ENCODE data around the gene UBAC2. TPM values are rescaled to one million over a fixed set of nuclear protein-coding genes. Genes with fewer than 3 reads are reported as not detected.

Gene UBAC2
- total and polyA plus RNA-seq, 11 donors, result 32.6 to 66.9 (median 48.5) TPM

- Histone ChIP-seq H3K36me3 (no peaks in the 10 kb centered on the region), H3K4me1 (peaks cover 0 to 43% (median 0%) of the 10 kb centered on the region in 12 donors), H3K9me3 (no peaks in the 10 kb centered on the region), H3K4me3 (no peak overlapping the region), H3K27ac (no peak overlapping the region), H3K27me3 (peaks cover 0 to 35% (median 3%) of the 10 kb centered on the region in 9 donors)
- intact Hi-C loops (cut with DNase I), result no loop called here
- 85 to 90% (median 87%) methylated on average over 8 of the region's 8 CpGs for WGBS, 4 donors
- ATAC-seq (no peak), DNase-seq (no peak)
- no peak for TF ChIP-seq POLR2A (IDR thresholded peaks at IDR 0.05)
- TF ChIP-seq CTCF (IDR thresholded peaks at IDR 0.05), result no peak
Measured at GRCh38 chr13:99419591-99420243, 219.1 kb downstream of the UBAC2 start.

- H3K27ac ChIP-seq, result no peak overlapping the region
- DNase-seq (no peak), ATAC-seq (no peak)
- intact Hi-C loops (cut with DNase I), result no loop called here
- H3K4me1 ChIP-seq, result peaks cover 0 to 47% (median 0%) of the 10 kb centered on the region in 12 donors
- WGBS, 4 donors, result 84 to 89% (median 86%) methylated on average over 10 of the region's 10 CpGs
- H3K36me3 ChIP-seq, result no peaks in the 10 kb centered on the region
- H3K27me3 ChIP-seq, result peaks cover 0 to 39% (median 3%) of the 10 kb centered on the region in 9 donors
- H3K4me3 ChIP-seq, result no peak overlapping the region
- no peak for TF ChIP-seq CTCF (IDR thresholded peaks at IDR 0.05)
- no peak for TF ChIP-seq POLR2A (IDR thresholded peaks at IDR 0.05)
- no peaks in the 10 kb centered on the region for H3K9me3 ChIP-seq
Measured at GRCh38 chr13:99421271-99421670, 220.6 kb downstream of the UBAC2 start.

- H3K4me1 ChIP-seq, result peaks cover 0 to 49% (median 0%) of the 10 kb centered on the region in 12 donors
- H3K9me3 ChIP-seq, result no peaks in the 10 kb centered on the region
- H3K27me3 ChIP-seq, result peaks cover 0 to 41% (median 0%) of the 10 kb centered on the region in 9 donors
- no peak overlapping the region for H3K27ac ChIP-seq
- no peak for TF ChIP-seq POLR2A (IDR thresholded peaks at IDR 0.05)
- no peak for TF ChIP-seq CTCF (IDR thresholded peaks at IDR 0.05)
- intact Hi-C loops (cut with DNase I), result no loop called here
- no peak overlapping the region for H3K4me3 ChIP-seq
- WGBS, 4 donors, result 75 to 78% (median 76%) methylated on average over 9 of the region's 9 CpGs
- ATAC-seq (no peak), DNase-seq (no peak)
- H3K36me3 ChIP-seq, result no peaks in the 10 kb centered on the region
Measured at GRCh38 chr13:99421758-99422585, 221.3 kb downstream of the UBAC2 start.

DNA sequence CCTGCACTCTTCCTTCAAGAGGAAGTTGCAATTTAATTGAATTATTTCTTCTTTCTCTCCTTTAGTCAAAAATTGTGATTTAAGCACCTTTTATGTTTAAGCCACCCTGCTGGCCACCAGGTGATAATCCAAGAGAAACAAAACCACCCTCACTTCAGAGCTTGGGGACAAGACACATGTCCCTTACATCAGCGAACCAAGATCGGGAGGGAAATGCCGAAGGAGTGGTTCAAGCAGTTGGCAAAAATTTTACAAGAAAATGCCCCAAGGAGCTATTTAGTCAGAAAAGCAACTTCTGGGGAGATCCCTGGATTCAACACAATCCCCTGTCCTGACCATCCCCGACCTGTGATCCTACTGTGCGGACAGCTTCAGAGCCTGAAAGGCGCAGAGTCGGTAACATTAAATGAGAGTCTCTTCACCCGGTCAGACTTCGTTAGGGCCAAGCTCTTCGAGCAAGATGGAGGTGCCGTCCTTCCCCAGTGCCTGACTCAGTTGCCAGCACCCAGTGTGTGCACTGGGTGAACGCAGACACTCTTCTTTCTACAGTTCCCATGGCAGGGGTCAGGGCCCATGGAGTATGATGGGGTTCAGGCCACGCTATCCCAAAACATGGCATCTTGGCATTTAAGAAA lies 222.0 kb downstream of the UBAC2 start:
- H3K4me3 ChIP-seq, result no peak overlapping the region
- WGBS, 4 donors, result 92 to 97% (median 96%) methylated on average over 13 of the region's 13 CpGs
- no peaks in the 10 kb centered on the region for H3K9me3 ChIP-seq
- H3K36me3 ChIP-seq, result no peaks in the 10 kb centered on the region
- no peak for TF ChIP-seq POLR2A (IDR thresholded peaks at IDR 0.05)
- TF ChIP-seq CTCF (IDR thresholded peaks at IDR 0.05), result no peak
- no peak overlapping the region for H3K27ac ChIP-seq
- intact Hi-C loops (cut with DNase I), result no loop called here
- H3K4me1 ChIP-seq, result peaks cover 0 to 49% (median 0%) of the 10 kb centered on the region in 12 donors
- DNase-seq (no peak), ATAC-seq (no peak)
- peaks cover 0 to 34% (median 0%) of the 10 kb centered on the region in 9 donors for H3K27me3 ChIP-seq

Measured in heart left ventricle (tissue), 16 donors.